Effector memory CD8-positive, alpha-beta T cell (primary cell): ENCODE measurements around the gene TTC21B.
"Not testable (repeated sequence)": the region's sequence is repeated elsewhere in the genome, so short reads cannot be mapped to it uniquely, and the experiment has no call there.

Source experiments
- ATAC-seq: fragments of 150-1000 bp; cut with Tn5 transposase; replicated peaks from 2 replicates; pipeline ENCODE4 v1.10.0; 2021; ENCODE audit warnings: mild to moderate bottlenecking, moderate library complexity
- DNase-seq, 3 experiments: peaks; one replicate each; pipeline ENCODE4 v3.0.0; 2021
- H3K27ac Mint-ChIP-seq, 2 donors: one replicate each; pipeline ENCODE4 v1.8.0; 2022; ENCODE audit warnings: mild to moderate bottlenecking in 2 of 2, mixed read lengths in 2 of 2, moderate library complexity in 2 of 2
- H3K27me3 Mint-ChIP-seq, 2 donors: one replicate each; pipeline ENCODE4 v1.8.0; 2022; ENCODE audit warnings: mixed read lengths in 2 of 2
- H3K36me3 Mint-ChIP-seq: one replicate; pipeline ENCODE4 v1.8.0; 2022; ENCODE audit warnings: mild to moderate bottlenecking, moderate library complexity, mixed read lengths; ENCODE audit not compliant: insufficient read depth
- H3K4me1 Mint-ChIP-seq, 2 donors: one replicate each; pipeline ENCODE4 v1.8.0; 2022; ENCODE audit warnings: low read depth in 2 of 2, mixed read lengths in 2 of 2
- H3K4me3 Mint-ChIP-seq, 2 donors: one replicate each; pipeline ENCODE4 v1.8.0; 2022; ENCODE audit warnings: mild to moderate bottlenecking in 2 of 2, mixed read lengths in 2 of 2, moderate library complexity in 2 of 2
- H3K9me3 Mint-ChIP-seq, 2 donors: one replicate each; pipeline ENCODE4 v1.8.0; 2022; ENCODE audit warnings: mixed read lengths in 2 of 2

Gene TTC21B

DNA sequence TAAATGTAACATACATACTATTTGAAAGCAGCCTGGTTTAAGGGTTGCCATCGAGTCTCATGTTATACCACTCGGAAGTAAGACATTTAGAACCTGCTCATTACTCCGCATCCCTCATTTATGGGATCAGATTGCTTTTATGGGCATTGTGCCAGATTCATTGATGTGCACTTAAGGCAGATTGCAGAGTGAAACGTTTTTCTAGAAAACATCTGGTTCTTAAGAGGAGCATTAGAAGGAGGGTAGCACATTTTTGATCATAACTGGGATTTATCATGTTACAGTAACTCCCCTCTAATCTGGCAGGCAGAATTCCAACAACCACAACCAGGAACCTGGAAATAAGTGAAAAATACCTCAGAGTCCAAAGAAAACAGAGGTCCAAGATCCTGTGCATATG, 85.4 kb downstream of the TTC21B start:
- no peak for ATAC-seq
- Mint-ChIP-seq H3K27me3 (no peaks in the 10 kb centered on the region), H3K27ac (peak overlapping the region in 1 of 2 donors; percentile 3), H3K9me3 (no peaks in the 10 kb centered on the region), H3K36me3 (peaks cover 8% of the 10 kb centered on the region), H3K4me3 (no peak overlapping the region), H3K4me1 (no peaks in the 10 kb centered on the region)
- DNase-seq, result no peak

DNA sequence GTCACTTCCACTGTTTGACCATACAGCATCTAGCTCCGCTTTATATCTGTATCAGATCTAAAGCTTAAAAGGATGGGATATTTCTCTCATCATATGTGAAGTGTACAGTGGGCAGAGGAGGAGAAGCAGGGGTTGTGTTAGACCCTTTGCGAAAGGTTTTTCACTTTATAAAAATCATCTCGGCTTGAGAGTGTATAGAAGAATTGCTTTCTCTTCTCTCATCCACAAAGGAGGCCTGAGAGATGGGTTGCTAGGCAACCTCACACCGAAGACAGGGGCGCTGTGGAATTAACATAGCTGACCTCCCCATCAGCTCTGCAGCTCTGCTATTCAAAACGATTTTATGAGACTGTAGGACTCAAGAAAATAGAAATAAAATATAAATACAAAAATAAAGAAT, 89.3 kb downstream of the TTC21B start:
- no peak for ATAC-seq
- no peaks in the 10 kb centered on the region for H3K36me3 Mint-ChIP-seq

DNA sequence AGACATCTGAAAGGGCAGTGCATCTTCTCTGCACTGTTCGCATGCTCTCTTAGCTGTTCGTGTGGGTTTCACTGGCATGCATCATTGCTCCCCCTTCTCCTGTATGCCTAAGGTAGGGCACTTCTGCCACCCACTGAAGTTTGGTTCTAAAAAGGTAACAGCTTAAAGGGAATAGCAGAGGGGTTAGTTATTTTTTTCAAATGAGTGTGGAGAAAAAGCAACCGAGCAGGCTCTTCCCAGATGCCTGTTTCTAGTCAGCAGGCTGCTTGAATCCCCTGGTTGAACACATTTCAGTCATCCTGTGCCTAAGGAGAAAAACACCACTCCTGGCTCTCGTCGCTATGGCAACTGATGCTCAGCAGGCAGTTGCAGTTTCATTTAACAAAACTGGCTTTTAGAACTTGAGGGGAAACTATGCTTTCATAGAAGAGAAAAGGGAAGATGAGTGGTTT, 89.7 kb downstream of the TTC21B start:
- ATAC-seq (no peak), DNase-seq (no peak)
- Mint-ChIP-seq H3K4me1 (no peaks in the 10 kb centered on the region), H3K27ac (no peak overlapping the region), H3K9me3 (peaks cover 7 to 11% of the 10 kb centered on the region in 2 donors), H3K36me3 (no peaks in the 10 kb centered on the region), H3K27me3 (no peaks in the 10 kb centered on the region), H3K4me3 (no peak overlapping the region)

More for the DNA sequence above, 89.3 kb downstream of the TTC21B start:
- DNase-seq, result no peak
- no peaks in the 10 kb centered on the region for H3K4me1 Mint-ChIP-seq
- peaks cover 7 to 11% of the 10 kb centered on the region in 2 donors for H3K9me3 Mint-ChIP-seq
- no peak overlapping the region for H3K27ac Mint-ChIP-seq
- no peak overlapping the region for H3K4me3 Mint-ChIP-seq
- H3K27me3 Mint-ChIP-seq, result no peaks in the 10 kb centered on the region

DNA sequence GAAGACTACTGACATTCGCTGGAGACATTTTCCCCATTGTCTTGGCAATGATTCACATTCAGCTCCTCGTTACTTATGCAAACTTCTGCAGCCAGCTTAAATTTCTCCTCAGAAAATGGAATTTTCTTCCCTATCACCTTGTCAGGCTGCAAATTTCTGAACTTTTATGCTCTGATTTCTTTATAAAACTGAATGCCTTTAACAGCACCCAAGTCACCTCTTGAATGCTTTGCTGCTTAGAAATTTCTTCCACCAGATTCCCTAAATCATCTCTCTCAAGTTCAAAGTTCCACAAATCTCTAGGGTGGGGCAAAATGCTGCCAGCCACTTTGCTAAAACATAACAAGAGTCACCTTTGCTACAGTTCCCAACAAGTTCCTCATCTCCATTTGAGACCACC, 92.5 kb downstream of the TTC21B start:
- peaks cover 7 to 11% of the 10 kb centered on the region in 2 donors for H3K9me3 Mint-ChIP-seq
- DNase-seq, result not testable (repeated sequence)

DNA sequence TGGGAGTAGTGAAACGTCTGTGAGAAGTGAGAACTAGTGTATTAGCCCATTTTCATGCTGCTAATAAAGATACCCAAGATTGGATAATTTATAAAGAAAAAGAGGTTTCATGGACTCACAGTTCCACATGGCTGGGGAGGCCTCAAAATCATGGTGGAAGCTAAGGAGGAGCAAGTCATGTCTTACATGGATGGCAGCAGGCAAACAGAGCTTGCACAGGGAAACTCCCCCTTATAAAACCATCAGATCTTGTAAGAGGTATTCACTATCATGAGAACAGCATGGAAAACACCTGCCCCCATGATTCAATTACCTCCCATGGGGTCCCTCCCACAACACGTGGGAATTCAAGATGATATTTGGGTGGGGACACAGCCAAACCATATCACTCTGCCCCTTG, 93.9 kb downstream of the TTC21B start:
- H3K4me1 Mint-ChIP-seq, H3K4me3 Mint-ChIP-seq, H3K27me3 Mint-ChIP-seq, H3K27ac Mint-ChIP-seq, H3K36me3 Mint-ChIP-seq, DNase-seq, ATAC-seq: not testable (repeated sequence)
- peaks cover 7 to 11% of the 10 kb centered on the region in 2 donors for H3K9me3 Mint-ChIP-seq

More for the DNA sequence above, 92.5 kb downstream of the TTC21B start:
- H3K27ac Mint-ChIP-seq, H3K4me3 Mint-ChIP-seq, H3K4me1 Mint-ChIP-seq, H3K27me3 Mint-ChIP-seq, H3K36me3 Mint-ChIP-seq, ATAC-seq: not testable (repeated sequence)

DNA sequence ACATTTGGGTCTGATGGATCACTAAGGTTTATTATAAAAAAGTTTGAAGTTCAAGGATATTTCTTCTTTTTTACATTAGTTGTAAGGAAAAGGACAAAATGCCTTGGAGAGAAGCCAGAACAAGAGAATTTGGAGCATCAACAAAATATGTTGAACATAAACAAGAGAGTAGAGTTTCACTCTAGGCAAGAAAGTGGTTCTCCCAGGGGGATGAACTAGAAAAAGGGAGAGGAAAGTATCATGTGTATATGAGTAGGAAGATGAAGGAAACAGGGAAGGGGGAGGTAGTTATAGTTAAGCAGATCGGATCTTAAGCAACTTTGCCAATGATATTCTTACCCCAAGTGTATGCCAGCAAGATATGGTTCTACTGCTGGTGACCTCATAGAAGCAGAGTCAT, 95.7 kb downstream of the TTC21B start:
- no peak overlapping the region for H3K4me3 Mint-ChIP-seq
- H3K36me3 Mint-ChIP-seq, result no peaks in the 10 kb centered on the region
- ATAC-seq, result no peak
- no peaks in the 10 kb centered on the region for H3K4me1 Mint-ChIP-seq
- H3K27me3 Mint-ChIP-seq, result no peaks in the 10 kb centered on the region
- peaks cover 11 to 24% of the 10 kb centered on the region in 2 donors for H3K9me3 Mint-ChIP-seq
- H3K27ac Mint-ChIP-seq, result no peak overlapping the region
- DNase-seq, result no peak

DNA sequence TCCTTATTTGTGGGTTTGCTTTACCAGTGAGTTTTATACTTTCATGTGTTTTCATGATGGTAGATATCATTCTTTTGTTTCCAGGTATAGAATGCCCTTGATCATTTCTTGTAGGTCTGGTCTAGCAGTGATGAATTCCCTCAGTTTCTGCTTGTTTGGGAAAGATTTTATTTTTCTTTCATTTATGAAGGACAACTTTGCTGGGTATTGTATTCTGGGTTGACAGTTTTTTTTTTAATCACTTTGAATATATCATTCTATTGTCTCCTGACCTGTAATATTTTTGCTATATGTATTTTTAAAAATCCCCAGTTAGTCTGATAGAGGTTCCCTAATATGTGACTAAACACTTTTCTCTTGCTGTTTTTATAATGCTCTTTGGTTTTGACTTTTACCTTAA, 101.2 kb downstream of the TTC21B start:
- peaks cover 5 to 38% of the 10 kb centered on the region in 2 donors for H3K9me3 Mint-ChIP-seq

DNA sequence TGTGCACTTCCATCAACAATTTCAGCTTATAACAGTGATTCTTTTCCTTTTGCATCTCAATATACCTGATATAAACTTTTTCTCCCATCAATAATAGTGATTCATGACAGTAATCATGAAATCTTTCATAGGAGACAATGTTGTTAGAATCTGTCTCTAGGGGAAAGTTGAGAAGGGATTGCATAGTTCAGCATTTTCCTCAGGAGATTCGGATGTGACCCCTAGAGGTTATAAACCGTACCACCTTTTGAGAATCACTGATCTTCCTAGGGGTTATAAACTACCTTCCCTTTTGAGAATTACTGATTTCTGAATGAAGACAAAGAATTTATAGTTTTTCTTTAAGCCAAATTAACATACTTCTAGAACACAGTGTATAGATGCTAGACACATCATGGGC, 106.6 kb downstream of the TTC21B start:
- H3K4me1 Mint-ChIP-seq, result no peaks in the 10 kb centered on the region
- ATAC-seq, result no peak
- peaks cover 0 to 17% of the 10 kb centered on the region in 2 donors for H3K9me3 Mint-ChIP-seq
- H3K27me3 Mint-ChIP-seq, result no peaks in the 10 kb centered on the region
- H3K4me3 Mint-ChIP-seq, result no peak overlapping the region
- no peak for DNase-seq
- no peak overlapping the region for H3K27ac Mint-ChIP-seq
- no peaks in the 10 kb centered on the region for H3K36me3 Mint-ChIP-seq

More for the DNA sequence above, 101.2 kb downstream of the TTC21B start:
- DNase-seq (no peak), ATAC-seq (no peak)
- no peaks in the 10 kb centered on the region for H3K36me3 Mint-ChIP-seq
- H3K4me3 Mint-ChIP-seq, result no peak overlapping the region
- H3K27ac Mint-ChIP-seq, result no peak overlapping the region
- H3K4me1 Mint-ChIP-seq, result no peaks in the 10 kb centered on the region
- no peaks in the 10 kb centered on the region for H3K27me3 Mint-ChIP-seq

DNA sequence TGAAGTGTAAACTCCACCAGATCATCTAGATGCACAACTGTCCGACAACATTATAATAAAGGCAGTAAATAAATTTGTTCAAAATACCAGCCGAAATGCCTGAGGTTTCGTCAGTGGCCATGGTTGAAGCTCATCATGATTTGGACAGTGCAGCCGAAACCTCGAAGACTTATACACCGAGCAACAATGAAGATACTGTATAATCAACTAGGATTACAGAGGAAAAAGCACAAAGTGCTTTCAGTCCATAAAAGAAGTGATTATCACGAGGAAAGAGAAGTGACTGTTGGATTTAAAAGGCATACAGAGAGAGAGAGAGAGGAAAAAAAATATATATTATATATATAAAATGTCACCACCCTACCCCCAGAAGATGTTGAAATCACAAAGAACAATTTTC, 107.5 kb downstream of the TTC21B start:
- no peaks in the 10 kb centered on the region for H3K36me3 Mint-ChIP-seq
- no peak for ATAC-seq

DNA sequence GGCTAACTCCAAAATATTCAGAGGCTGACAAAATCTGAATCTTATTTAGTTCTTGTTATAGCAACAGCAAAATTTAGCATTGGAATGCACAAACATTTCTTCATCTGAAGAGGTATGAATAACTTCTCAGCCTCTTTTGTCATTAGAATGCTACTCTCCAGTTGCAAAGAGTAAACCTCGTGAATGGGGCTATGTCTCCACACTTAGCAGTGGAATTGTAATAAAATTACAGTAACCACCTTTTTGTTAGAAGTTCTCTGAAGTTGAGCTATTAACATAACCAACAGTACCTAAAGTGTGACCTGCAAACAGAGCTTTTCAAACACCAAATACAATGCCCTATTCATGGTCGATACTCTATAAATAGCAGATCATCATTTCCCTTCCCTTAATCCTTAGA, 109.4 kb downstream of the TTC21B start:
- Mint-ChIP-seq H3K27me3 (no peaks in the 10 kb centered on the region), H3K9me3 (no peaks in the 10 kb centered on the region), H3K36me3 (no peaks in the 10 kb centered on the region), H3K4me3 (no peak overlapping the region), H3K27ac (no peak overlapping the region), H3K4me1 (no peaks in the 10 kb centered on the region)
- ATAC-seq (no peak), DNase-seq (no peak)

More for the DNA sequence above, 107.5 kb downstream of the TTC21B start:
- Mint-ChIP-seq H3K4me3 (no peak overlapping the region), H3K27ac (no peak overlapping the region), H3K4me1 (no peaks in the 10 kb centered on the region), H3K9me3 (peaks cover 0 to 10% of the 10 kb centered on the region in 2 donors), H3K27me3 (no peaks in the 10 kb centered on the region)
- DNase-seq, result no peak

DNA sequence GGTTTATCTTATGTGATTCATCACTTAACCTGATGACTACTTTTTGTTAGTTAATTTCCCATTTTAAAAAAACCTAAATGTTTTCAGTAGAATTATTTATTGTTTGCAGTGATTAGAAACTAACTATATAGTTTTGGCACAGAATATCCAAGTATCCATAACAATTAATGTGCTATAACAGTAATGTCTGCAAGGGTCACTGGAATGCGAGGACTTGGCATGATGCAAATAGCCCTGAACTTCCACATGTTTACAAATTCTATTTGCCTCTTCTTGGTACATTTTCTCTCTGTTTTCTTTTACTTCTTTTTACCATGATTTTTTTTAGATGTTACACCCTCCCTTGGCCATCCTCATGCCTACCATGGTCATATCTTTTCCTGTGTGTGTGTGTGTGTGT, 110.2 kb downstream of the TTC21B start:
- DNase-seq (no peak), ATAC-seq (no peak)
- Mint-ChIP-seq H3K4me1 (no peaks in the 10 kb centered on the region), H3K27me3 (no peaks in the 10 kb centered on the region), H3K36me3 (no peaks in the 10 kb centered on the region), H3K4me3 (no peak overlapping the region), H3K9me3 (no peaks in the 10 kb centered on the region), H3K27ac (no peak overlapping the region)

DNA sequence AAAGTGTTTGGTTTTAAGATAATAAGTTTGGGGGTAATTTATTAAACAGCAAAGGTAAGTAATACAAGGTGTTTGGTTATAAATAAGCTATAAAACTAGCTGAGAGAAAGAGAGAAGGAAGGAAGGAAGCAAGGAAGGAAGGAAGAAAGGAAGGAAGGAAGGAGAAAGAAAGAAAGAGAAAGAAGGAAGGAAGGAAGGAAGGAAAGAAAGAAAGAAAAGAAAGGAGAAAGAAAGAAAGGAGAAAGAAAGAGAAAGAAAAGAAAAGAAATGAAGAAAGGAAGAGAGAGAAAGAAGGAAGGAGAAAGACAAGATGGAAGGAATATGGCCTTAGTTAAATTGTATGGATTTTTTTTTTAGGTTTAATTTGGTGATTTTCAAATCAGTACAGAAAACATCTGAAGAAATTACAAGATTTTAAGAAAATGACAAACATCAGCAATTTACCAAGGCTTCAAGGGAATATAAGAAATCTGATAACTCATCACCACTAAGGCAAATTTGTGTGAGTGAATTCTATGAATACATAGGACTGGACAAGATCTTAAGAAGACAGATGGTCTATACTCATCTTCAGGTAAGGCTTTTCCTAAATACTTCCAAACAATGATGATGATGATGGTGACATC, 113.1 kb downstream of the TTC21B start:
- Mint-ChIP-seq H3K9me3 (no peaks in the 10 kb centered on the region), H3K36me3 (no peaks in the 10 kb centered on the region), H3K4me3 (no peak overlapping the region), H3K27me3 (no peaks in the 10 kb centered on the region), H3K4me1 (no peaks in the 10 kb centered on the region), H3K27ac (no peak overlapping the region)
- DNase-seq (no peak), ATAC-seq (no peak)

DNA sequence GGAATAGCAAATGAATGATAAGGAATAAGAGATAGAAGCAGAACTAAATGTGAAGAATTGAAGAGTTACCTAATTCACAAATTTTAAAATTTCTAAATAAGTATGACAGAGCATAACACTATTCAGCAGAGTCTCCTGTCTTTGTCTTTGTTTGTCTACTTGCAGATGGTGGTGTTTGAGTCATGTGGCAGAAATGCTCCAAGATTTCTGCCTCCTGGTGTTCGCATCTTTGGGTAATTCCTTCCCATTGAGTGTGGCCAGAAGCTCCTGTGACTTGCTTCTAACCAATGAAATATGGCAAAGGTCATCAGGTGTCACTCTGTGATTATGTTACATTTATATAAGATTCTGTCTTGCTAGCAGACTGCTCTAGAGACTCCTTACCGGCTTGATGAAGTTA, 114.0 kb downstream of the TTC21B start:
- H3K27ac Mint-ChIP-seq, result no peak overlapping the region
- H3K27me3 Mint-ChIP-seq, result no peaks in the 10 kb centered on the region
- H3K36me3 Mint-ChIP-seq, result no peaks in the 10 kb centered on the region
- H3K4me1 Mint-ChIP-seq, result no peaks in the 10 kb centered on the region
- ATAC-seq (no peak), DNase-seq (no peak)
- no peaks in the 10 kb centered on the region for H3K9me3 Mint-ChIP-seq
- H3K4me3 Mint-ChIP-seq, result no peak overlapping the region

DNA sequence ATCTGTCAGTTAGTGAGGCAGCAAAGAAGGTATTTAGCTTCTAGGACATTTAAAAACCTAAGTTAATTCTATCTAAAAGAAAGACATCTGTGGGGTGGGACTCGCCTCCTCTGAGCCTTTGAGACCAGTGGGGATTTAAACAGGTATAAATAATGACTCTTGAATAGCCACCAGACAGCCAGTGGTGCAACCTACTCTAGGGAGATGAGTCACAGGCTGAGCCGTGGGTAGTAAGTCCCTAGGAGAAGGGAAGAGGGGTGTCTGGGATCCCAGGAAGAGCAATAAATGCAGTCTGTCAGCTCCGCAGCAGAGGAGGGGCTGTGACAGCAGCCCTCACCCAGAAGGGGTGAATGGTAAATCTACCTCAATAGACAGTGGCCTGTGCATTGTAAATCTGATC, 116.5 kb downstream of the TTC21B start:
- H3K27ac Mint-ChIP-seq, result no peak overlapping the region
- H3K36me3 Mint-ChIP-seq, result no peaks in the 10 kb centered on the region
- DNase-seq, result no peak
- H3K9me3 Mint-ChIP-seq, result no peaks in the 10 kb centered on the region
- no peak overlapping the region for H3K4me3 Mint-ChIP-seq
- H3K27me3 Mint-ChIP-seq, result no peaks in the 10 kb centered on the region
- no peaks in the 10 kb centered on the region for H3K4me1 Mint-ChIP-seq
- ATAC-seq, result no peak
